PC-3 (cell line): ENCODE results near the gene PANK4. TPM values are rescaled to one million over a fixed set of nuclear protein-coding genes. Genes with fewer than 3 reads are reported as not detected.
A peak's percentile ranks its signal among the peaks of the same experiment; 100 is the strongest.

Source experiments
- ATAC-seq: fragments of 200-7000 bp; cut with Tn5 transposase; 2 replicates; pipeline ENCODE4 v1.9.1; 2020; ENCODE audit warnings: mild to moderate bottlenecking, moderate library complexity
- BruUV-seq: library from RNA; stranded (reverse); fragments of 400-500 nt; replicated peaks from 2 replicates; lab custom pipeline; 2021; lab: Mats Ljungman, UMichigan
- CTCF ChIA-PET: fragments of 300-600 bp; sonication (Branson Sonifier 250); formaldehyde crosslinking; loops from one replicate; lab custom pipeline; 2022; ENCODE audit warnings: antibody characterized with exemption; lab: Charles Lee
- POLR2A ChIA-PET: fragments of 300-600 bp; sonication (Branson Sonifier 250); formaldehyde crosslinking; loops from one replicate; lab custom pipeline; 2022; ENCODE audit warnings: antibody characterized with exemption; ENCODE audit not compliant: unreplicated experiment; lab: Charles Lee
- DNase-seq: peaks from one replicate; pipeline ENCODE4 v3.0.0-alpha.2; 2015
- H2AFZ ChIP-seq: fragments of 300-600 bp; sonication (generic); 2 replicates; pipeline ENCODE4 v1.6.0; 2016; ENCODE audit warnings: antibody characterized with exemption, low read length
- H3F3A ChIP-seq: fragments of 300-600 bp; sonication (generic); one replicate; pipeline ENCODE4 v1.6.0; 2017; ENCODE audit warnings: antibody characterized with exemption, low read length, control low read depth, mild to moderate bottlenecking; ENCODE audit not compliant: unreplicated experiment
- H3K27ac ChIP-seq: fragments of 300-600 bp; sonication (generic); 2 replicates; pipeline ENCODE4 v1.5.1; 2016; ENCODE audit warnings: mild to moderate bottlenecking, low read length
- H3K27me3 ChIP-seq: fragments of 300-600 bp; sonication (generic); 2 replicates; pipeline ENCODE4 v1.6.1; 2016; ENCODE audit warnings: low read length, mixed read lengths
- H3K36me3 ChIP-seq: fragments of 300-600 bp; sonication (generic); 2 replicates; pipeline ENCODE4 v1.6.1; 2016; ENCODE audit warnings: low read depth, mixed run types, low read length, mixed read lengths
- H3K4me1 ChIP-seq: fragments of 300-600 bp; sonication (generic); 2 replicates; pipeline ENCODE4 v1.5.1; 2016; ENCODE audit warnings: low read length; ENCODE audit not compliant: insufficient read depth
- H3K4me2 ChIP-seq: fragments of 300-600 bp; sonication (generic); 2 replicates; pipeline ENCODE4 v1.6.0; 2016; ENCODE audit warnings: low read length
- H3K4me3 ChIP-seq: fragments of 300-600 bp; sonication (generic); 2 replicates; pipeline ENCODE4 v1.5.1; 2016; ENCODE audit warnings: mild to moderate bottlenecking, low read length, mixed read lengths
- H3K79me2 ChIP-seq: fragments of 300-600 bp; sonication (generic); 2 replicates; pipeline ENCODE4 v1.6.1; 2017; ENCODE audit warnings: low read length, mixed read lengths
- H3K9ac ChIP-seq: fragments of 300-600 bp; sonication (generic); 2 replicates; pipeline ENCODE4 v1.6.0; 2016; ENCODE audit warnings: mild to moderate bottlenecking, low read length
- H3K9me2 ChIP-seq: fragments of 300-600 bp; sonication (generic); replicated peaks from 2 replicates; pipeline ENCODE4 v1.6.1; 2016; ENCODE audit warnings: mixed run types, low read length, mixed read lengths
- H3K9me3 ChIP-seq: fragments of 300-600 bp; sonication (generic); 2 replicates; pipeline ENCODE4 v1.6.1; 2016; ENCODE audit warnings: low read length, mixed read lengths
- H4K20me1 ChIP-seq: fragments of 300-600 bp; sonication (generic); 2 replicates; pipeline ENCODE4 v1.6.1; 2016; ENCODE audit warnings: low read length, mixed read lengths
- EZH2 ChIP-seq: fragments of 300-600 bp; sonication (generic); IDR thresholded peaks from one replicate; pipeline ENCODE4 v1.6.1; 2017; ENCODE audit warnings: antibody characterized with exemption, mild to moderate bottlenecking, low read length; ENCODE audit not compliant: unreplicated experiment
- EZH2phosphoT487 ChIP-seq: fragments of 300-600 bp; sonication (generic); IDR thresholded peaks from 2 replicates; pipeline ENCODE4 v1.6.1; 2018; ENCODE audit warnings: mild to moderate bottlenecking, antibody characterized with exemption, low read length, borderline replicate concordance
- intact Hi-C: fragments of 100-400 bp; cut with micrococcal nuclease; formaldehyde crosslinking; loops from 2 replicates; pipeline ENCODE4 v1.9.0; 2023
- total RNA-seq: library from RNA; depleted of rRNA; stranded (reverse); fragments of >200 nt; gene quantifications from 2 replicates; pipeline ENCODE4 v1.2.3, GENCODE V29; 2014
- TF ChIP-seq, protein P1 (sequence below): fragments of 300-600 bp; sonication (generic); conservative IDR thresholded peaks from 2 replicates; pipeline ENCODE4 v1.5.1; 2017; ENCODE audit warnings: antibody characterized with exemption, low read depth, mild to moderate bottlenecking, low read length

The PANK4 gene
- total RNA-seq, 1 experiment from 2014 or later: 69.4 TPM

- TF ChIP-seq EZH2 (no peak), EZH2phosphoT487 (no peak)
- TF ChIP-seq, protein P1, sequence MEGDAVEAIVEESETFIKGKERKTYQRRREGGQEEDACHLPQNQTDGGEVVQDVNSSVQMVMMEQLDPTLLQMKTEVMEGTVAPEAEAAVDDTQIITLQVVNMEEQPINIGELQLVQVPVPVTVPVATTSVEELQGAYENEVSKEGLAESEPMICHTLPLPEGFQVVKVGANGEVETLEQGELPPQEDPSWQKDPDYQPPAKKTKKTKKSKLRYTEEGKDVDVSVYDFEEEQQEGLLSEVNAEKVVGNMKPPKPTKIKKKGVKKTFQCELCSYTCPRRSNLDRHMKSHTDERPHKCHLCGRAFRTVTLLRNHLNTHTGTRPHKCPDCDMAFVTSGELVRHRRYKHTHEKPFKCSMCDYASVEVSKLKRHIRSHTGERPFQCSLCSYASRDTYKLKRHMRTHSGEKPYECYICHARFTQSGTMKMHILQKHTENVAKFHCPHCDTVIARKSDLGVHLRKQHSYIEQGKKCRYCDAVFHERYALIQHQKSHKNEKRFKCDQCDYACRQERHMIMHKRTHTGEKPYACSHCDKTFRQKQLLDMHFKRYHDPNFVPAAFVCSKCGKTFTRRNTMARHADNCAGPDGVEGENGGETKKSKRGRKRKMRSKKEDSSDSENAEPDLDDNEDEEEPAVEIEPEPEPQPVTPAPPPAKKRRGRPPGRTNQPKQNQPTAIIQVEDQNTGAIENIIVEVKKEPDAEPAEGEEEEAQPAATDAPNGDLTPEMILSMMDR: no peak
- Histone ChIP-seq H3K36me3 (no peaks in the 10 kb centered on the region), H3K27me3 (no peaks in the 10 kb centered on the region), H4K20me1 (no peaks in the 10 kb centered on the region), H3K4me3 (peak overlapping the region; percentile 83), H2AFZ (peak overlapping the region; percentile 84), H3K27ac (no peak overlapping the region), H3K4me2 (peak overlapping the region; percentile 97), H3F3A (no peaks in the 10 kb centered on the region), H3K79me2 (no peaks in the 10 kb centered on the region), H3K9me3 (no peaks in the 10 kb centered on the region), H3K9ac (peak overlapping the region; percentile 63), H3K9me2 (no peaks in the 10 kb centered on the region), H3K4me1 (peaks cover 15% of the 10 kb centered on the region)
- ChIA-PET POLR2A (interaction anchor here (0.5 to 0.6 kb wide), 2 partner anchors 30 kb away, joined by 11 to 28 read pairs; partner anchors contain the start of gene PANK4), CTCF (interaction anchor here (0.6 to 1.1 kb wide), 2 partner anchors 96 to 361 kb away, joined by 3 to 5 read pairs; partner anchors contain the start of gene FAAP20)
- DNase-seq (peak; percentile 23), ATAC-seq (peak; percentile 9)
- BruUV-seq: no TSS peak
- intact Hi-C loops: no loop called here
Observed at GRCh38 chr1:2555634-2556276, 29.4 kb upstream of the PANK4 start.

- TF ChIP-seq, protein P1: peak; percentile 74
- TF ChIP-seq EZH2: no peak
- no peak for TF ChIP-seq EZH2phosphoT487
- no peak for ATAC-seq
- CTCF ChIA-PET: no interaction called here
- H2AFZ ChIP-seq: no peak overlapping the region
- no peaks in the 10 kb centered on the region for H3K27me3 ChIP-seq
- H3K27ac ChIP-seq: no peak overlapping the region
- intact Hi-C loops: no loop called here
- no peak overlapping the region for H3K9ac ChIP-seq
- H3K4me3 ChIP-seq: no peak overlapping the region
- no peaks in the 10 kb centered on the region for H3K79me2 ChIP-seq
- no peaks in the 10 kb centered on the region for H3K9me3 ChIP-seq
- H3K4me1 ChIP-seq: peaks cover 15% of the 10 kb centered on the region
- peak; percentile 34 for DNase-seq
- POLR2A ChIA-PET: no interaction called here
- BruUV-seq: no TSS peak
- no peaks in the 10 kb centered on the region for H4K20me1 ChIP-seq
- H3K9me2 ChIP-seq: no peaks in the 10 kb centered on the region
- H3K4me2 ChIP-seq: no peak overlapping the region
- no peaks in the 10 kb centered on the region for H3F3A ChIP-seq
- H3K36me3 ChIP-seq: no peaks in the 10 kb centered on the region
Observed at GRCh38 chr1:2554621-2555387, 28.4 kb upstream of the PANK4 start.
